GM19193 (cell line): Measurements from ENCODE around the gene POP5.

ENCODE experiments used
- POLR2A ChIP-seq: IDR thresholded peaks from 4 replicates; pipeline ENCODE4 v1.6.1; 2011; ENCODE audit not compliant: insufficient read depth, insufficient read length; ENCODE audit errors: extremely low read depth

POP5 gene

DNA sequence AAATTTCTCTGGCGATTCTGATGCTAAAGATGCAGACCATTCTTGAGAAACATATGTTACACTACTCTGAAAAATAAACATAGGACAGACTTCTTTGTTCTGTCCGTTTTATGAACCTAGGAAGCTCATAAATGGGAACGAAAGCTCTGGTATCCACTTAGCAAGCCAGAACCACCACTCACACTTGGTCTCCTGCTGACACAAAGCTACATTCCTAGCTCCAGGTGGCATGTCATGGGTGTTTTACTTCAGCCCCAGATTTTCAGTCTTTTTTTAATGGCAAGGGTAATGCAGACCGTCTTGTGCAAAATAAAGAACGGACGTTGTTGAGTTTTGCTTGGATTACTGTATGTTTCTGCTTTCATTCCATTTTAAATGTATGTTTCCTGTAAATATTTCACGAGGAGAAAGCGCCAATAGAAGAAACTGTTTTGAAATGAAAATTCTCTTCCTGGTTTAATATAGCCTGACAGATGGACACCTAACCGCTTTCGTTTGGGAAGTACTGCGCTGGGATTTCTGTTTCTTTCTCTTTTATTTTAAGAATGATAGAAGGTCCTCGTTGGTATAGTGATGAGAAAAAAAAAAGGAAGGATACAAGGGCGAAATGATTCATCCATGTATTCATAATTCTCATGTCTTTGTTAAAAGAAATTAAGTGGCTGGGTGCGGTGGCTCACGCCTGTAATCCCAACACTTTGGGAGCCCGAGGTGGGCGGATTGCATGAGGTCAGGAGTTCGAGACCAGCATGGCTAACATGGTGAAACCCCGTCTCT lies 51.4 kb downstream of the POP5 start:
- TF ChIP-seq POLR2A, result no peak

- peak; percentile 97 for TF ChIP-seq POLR2A
These were observed 52.2 kb downstream of the POP5 start, which contains the start of gene COQ5 for GRCh38 chr12:120528861-120529525. TSS of gene COQ5 (minus strand) at chr12:120529158. CDS start at chr12:120529141, 17 bp downstream.
